ENCODE measurements around the gene NKX3-2.

DNA sequence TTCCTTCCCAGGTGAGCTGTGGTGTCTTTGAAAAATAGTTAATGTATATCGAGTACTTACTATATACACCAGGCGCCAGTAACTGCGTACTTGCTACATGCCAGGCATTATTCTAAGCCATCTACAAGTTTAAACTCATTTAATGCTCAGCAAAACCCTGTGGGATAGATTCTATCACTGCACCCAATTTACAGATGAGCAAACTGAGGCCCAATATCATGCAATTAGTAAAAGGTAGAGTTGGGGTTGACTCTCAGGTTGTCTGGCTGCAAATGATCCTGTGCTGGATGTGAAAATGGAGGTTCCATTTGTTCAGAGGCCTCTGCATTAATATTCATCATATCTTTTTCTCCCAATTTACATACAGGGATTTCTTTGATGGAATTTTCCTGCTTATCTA is 17.6 kb downstream of the NKX3-2 start:
- no peak for TF ChIP-seq SNAI2 (CRISPR knock-in tag; IDR thresholded peaks at IDR 0.05)
- no peak for TF ChIP-seq ARNTL (CRISPR knock-in tag; IDR thresholded peaks at IDR 0.05; ENCODE audit: borderline replicate concordance, low read depth)
- TF ChIP-seq ZNF70 (CRISPR knock-in tag; IDR thresholded peaks at IDR 0.05) = no peak
- TF ChIP-seq BACH2 (CRISPR knock-in tag; IDR thresholded peaks at IDR 0.05; ENCODE audit: borderline replicate concordance) = no peak
- TF ChIP-seq GLIS3 (CRISPR knock-in tag; IDR thresholded peaks at IDR 0.05) = no peak
- no peak for TF ChIP-seq ZFP3 (CRISPR knock-in tag; IDR thresholded peaks at IDR 0.05)
- TF ChIP-seq ZC3H10 (CRISPR knock-in tag; IDR thresholded peaks at IDR 0.05) = no peak
- TF ChIP-seq PPARA (CRISPR knock-in tag; IDR thresholded peaks at IDR 0.05; ENCODE audit: borderline replicate concordance) = no peak
- TF ChIP-seq, protein P1, sequence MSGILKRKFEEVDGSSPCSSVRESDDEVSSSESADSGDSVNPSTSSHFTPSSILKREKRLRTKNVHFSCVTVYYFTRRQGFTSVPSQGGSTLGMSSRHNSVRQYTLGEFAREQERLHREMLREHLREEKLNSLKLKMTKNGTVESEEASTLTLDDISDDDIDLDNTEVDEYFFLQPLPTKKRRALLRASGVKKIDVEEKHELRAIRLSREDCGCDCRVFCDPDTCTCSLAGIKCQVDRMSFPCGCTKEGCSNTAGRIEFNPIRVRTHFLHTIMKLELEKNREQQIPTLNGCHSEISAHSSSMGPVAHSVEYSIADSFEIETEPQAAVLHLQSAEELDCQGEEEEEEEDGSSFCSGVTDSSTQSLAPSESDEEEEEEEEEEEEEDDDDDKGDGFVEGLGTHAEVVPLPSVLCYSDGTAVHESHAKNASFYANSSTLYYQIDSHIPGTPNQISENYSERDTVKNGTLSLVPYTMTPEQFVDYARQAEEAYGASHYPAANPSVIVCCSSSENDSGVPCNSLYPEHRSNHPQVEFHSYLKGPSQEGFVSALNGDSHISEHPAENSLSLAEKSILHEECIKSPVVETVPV (CRISPR knock-in tag; IDR thresholded peaks at IDR 0.05) = no peak
